ENCODE results near the gene VIM. TPM values are rescaled to one million over a fixed set of nuclear protein-coding genes. Genes with fewer than 3 reads are reported as not detected.

The VIM gene
- 7,646 and 7,733 TPM in 2 replicates for total RNA-seq (2014; rRNA removed; shearing (Covaris generic))

DNA sequence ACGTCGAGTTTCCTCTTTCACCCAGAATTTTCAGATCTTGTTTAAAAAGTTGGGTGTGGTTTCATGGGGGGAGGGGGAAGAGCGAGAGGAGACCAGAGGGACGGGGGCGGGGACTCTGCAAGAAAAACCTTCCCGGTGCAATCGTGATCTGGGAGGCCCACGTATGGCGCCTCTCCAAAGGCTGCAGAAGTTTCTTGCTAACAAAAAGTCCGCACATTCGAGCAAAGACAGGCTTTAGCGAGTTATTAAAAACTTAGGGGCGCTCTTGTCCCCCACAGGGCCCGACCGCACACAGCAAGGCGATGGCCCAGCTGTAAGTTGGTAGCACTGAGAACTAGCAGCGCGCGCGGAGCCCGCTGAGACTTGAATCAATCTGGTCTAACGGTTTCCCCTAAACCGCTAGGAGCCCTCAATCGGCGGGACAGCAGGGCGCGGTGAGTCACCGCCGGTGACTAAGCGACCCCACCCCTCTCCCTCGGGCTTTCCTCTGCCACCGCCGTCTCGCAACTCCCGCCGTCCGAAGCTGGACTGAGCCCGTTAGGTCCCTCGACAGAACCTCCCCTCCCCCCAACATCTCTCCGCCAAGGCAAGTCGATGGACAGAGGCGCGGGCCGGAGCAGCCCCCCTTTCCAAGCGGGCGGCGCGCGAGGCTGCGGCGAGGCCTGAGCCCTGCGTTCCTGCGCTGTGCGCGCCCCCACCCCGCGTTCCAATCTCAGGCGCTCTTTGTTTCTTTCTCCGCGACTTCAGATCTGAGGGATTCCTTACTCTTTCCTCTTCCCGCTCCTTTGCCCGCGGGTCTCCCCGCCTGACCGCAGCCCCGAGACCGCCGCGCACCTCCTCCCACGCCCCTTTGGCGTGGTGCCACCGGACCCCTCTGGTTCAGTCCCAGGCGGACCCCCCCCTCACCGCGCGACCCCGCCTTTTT, at the start of gene VIM:
VIM (plus strand) TSS at position 151 of the 925 bp plus-strand sequence. CDS start 1,182 bp downstream, outside the sequence.
- Histone ChIP-seq H3K27me3 (replicated peaks) (no peaks in the 10 kb centered on the region), H3K9me3 (replicated peaks) (0 out of 2 replicates have a peak, but pooled peaks cover 3% of the 10 kb centered on the region), H3K27ac (peak within 1 kb of the TSS; percentile 99), H3K36me3 (peaks cover 42% of the 10 kb centered on the region), H3K4me1 (replicated peaks) (peaks cover 37% of the 10 kb centered on the region), H3K4me3 (peak within 1 kb of the TSS; percentile 89)
- DNase-seq (ENCODE audit: low read depth in 1 of 2, low spot score in 2 of 2) = peak; percentile 100

DNA sequence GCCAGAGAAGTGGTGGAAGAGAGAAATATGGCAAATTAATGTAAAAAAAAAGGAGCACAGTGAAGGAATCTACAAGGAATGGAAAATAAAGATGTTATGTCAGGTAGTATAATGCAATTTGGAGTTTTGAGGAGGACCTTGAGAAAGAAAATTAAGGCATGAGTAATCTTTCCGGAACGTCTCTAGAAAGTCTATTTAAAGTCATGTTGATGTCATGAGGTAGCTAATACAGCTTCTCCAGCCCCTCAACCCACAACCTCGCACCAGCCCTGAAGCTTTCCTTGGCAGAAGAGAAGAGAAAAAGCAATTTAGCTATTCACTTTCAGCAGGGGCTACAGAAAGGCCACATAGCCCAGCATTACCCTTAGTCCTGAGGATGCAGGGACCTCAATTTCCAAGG, 49.0 kb upstream of the VIM start:
- H3K36me3 ChIP-seq = no peaks in the 10 kb centered on the region
- peak in 1 of 2 experiments; percentile 41 for DNase-seq (ENCODE audit: low read depth in 1 of 2, low spot score in 2 of 2)
- no peaks in the 10 kb centered on the region for H3K9me3 ChIP-seq (replicated peaks)
- peaks cover 22% of the 10 kb centered on the region for H3K4me1 ChIP-seq (replicated peaks)
- no peaks in the 10 kb centered on the region for H3K27me3 ChIP-seq (replicated peaks)
- H3K4me3 ChIP-seq = no peak overlapping the region
- no peak overlapping the region for H3K27ac ChIP-seq

GRCh38 chr10:17181110-17181509, 46.9 kb upstream of the VIM start:
- peaks cover 7% of the 10 kb centered on the region for H3K4me1 ChIP-seq (replicated peaks)
- no peak overlapping the region for H3K27ac ChIP-seq
- H3K27me3 ChIP-seq (replicated peaks) = no peaks in the 10 kb centered on the region
- DNase-seq (ENCODE audit: low read depth in 1 of 2, low spot score in 2 of 2) = no peak
- H3K4me3 ChIP-seq = no peak overlapping the region
- no peaks in the 10 kb centered on the region for H3K9me3 ChIP-seq (replicated peaks)
- H3K36me3 ChIP-seq = no peaks in the 10 kb centered on the region

GRCh38 chr10:17181751-17182150, 46.3 kb upstream of the VIM start:
- no peak overlapping the region for H3K27ac ChIP-seq
- H3K4me1 ChIP-seq (replicated peaks) = peaks cover 7% of the 10 kb centered on the region
- no peaks in the 10 kb centered on the region for H3K9me3 ChIP-seq (replicated peaks)
- H3K36me3 ChIP-seq = no peaks in the 10 kb centered on the region
- no peaks in the 10 kb centered on the region for H3K27me3 ChIP-seq (replicated peaks)
- DNase-seq (ENCODE audit: low read depth in 1 of 2, low spot score in 2 of 2) = no peak
- no peak overlapping the region for H3K4me3 ChIP-seq

GRCh38 chr10:17183110-17183509, 44.9 kb upstream of the VIM start:
- H3K4me3 ChIP-seq = no peak overlapping the region
- DNase-seq (ENCODE audit: low read depth in 1 of 2, low spot score in 2 of 2) = no peak
- no peaks in the 10 kb centered on the region for H3K9me3 ChIP-seq (replicated peaks)
- H3K27me3 ChIP-seq (replicated peaks) = no peaks in the 10 kb centered on the region
- H3K36me3 ChIP-seq = no peaks in the 10 kb centered on the region
- H3K4me1 ChIP-seq (replicated peaks) = peaks cover 7% of the 10 kb centered on the region
- H3K27ac ChIP-seq = no peak overlapping the region

- Histone ChIP-seq H3K4me3 (no peak overlapping the region), H3K27me3 (replicated peaks) (no peaks in the 10 kb centered on the region), H3K9me3 (replicated peaks) (no peaks in the 10 kb centered on the region), H3K4me1 (replicated peaks) (no peaks in the 10 kb centered on the region), H3K27ac (no peak overlapping the region), H3K36me3 (no peaks in the 10 kb centered on the region)
- DNase-seq (ENCODE audit: low read depth in 1 of 2, low spot score in 2 of 2) = no peak
These were observed 42.2 kb upstream of the VIM start for GRCh38 chr10:17185873-17186272.

- Histone ChIP-seq H3K4me1 (replicated peaks) (no peaks in the 10 kb centered on the region), H3K36me3 (no peaks in the 10 kb centered on the region), H3K27me3 (replicated peaks) (no peaks in the 10 kb centered on the region), H3K9me3 (replicated peaks) (no peaks in the 10 kb centered on the region), H3K4me3 (no peak overlapping the region), H3K27ac (no peak overlapping the region)
- DNase-seq (ENCODE audit: low read depth in 1 of 2, low spot score in 2 of 2) = no peak
These were observed 39.3 kb upstream of the VIM start for GRCh38 chr10:17188644-17189172.

GRCh38 chr10:17190602-17191001, 37.4 kb upstream of the VIM start:
- Histone ChIP-seq H3K27ac (no peak overlapping the region), H3K36me3 (0 out of 2 replicates have a peak, but pooled peaks cover 2% of the 10 kb centered on the region), H3K27me3 (replicated peaks) (no peaks in the 10 kb centered on the region), H3K4me3 (no peak overlapping the region), H3K9me3 (replicated peaks) (no peaks in the 10 kb centered on the region), H3K4me1 (replicated peaks) (peaks cover 8% of the 10 kb centered on the region)
- no peak for DNase-seq (ENCODE audit: low read depth in 1 of 2, low spot score in 2 of 2)

DNA sequence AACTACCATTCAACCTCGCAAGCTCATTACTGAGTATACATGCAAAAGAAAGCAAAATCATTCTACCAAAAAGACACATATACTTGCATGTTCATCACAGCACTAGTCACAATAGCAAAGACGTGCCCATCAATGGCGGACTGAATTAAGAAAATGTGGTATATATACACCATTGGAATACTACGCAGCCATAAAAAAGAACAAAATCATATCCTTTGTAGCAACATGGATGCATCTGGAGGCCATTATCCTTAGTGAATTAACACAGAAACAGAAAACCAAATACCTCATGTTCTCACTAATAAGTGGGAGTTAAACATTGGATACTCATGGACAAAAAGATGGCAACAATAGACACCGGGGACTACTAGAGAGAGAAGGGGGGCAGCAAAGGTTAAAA, 33.0 kb upstream of the VIM start:
- DNase-seq (ENCODE audit: low read depth in 1 of 2, low spot score in 2 of 2) = no peak
- H3K36me3 ChIP-seq = 0 out of 2 replicates have a peak, but pooled peaks cover 2% of the 10 kb centered on the region
- H3K4me3 ChIP-seq = no peak overlapping the region
- peaks cover 19% of the 10 kb centered on the region for H3K4me1 ChIP-seq (replicated peaks)
- no peak overlapping the region for H3K27ac ChIP-seq
- H3K9me3 ChIP-seq (replicated peaks) = no peaks in the 10 kb centered on the region
- no peaks in the 10 kb centered on the region for H3K27me3 ChIP-seq (replicated peaks)

- H3K27ac ChIP-seq = no peak overlapping the region
- no peak for DNase-seq (ENCODE audit: low read depth in 1 of 2, low spot score in 2 of 2)
These were observed 32.0 kb upstream of the VIM start for GRCh38 chr10:17196045-17196444.

DNA sequence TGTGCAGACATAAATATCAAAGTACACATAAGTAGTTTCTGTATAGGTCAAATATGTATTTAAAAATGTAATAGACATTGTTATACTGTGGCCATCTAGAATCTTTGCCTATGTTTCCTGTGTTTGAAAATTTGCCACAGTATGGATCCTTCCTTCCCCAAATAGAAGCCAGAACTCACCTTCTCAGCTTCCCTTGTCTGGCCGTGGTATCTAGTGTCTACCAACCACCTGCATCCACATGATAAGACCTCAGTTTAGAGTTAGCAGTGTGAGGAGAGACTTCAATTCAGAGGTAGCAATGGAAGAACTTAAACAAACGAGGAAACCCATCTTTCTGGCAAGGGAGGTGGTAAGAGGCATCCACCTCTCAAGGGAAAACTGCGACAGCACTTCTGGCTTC, 31.5 kb upstream of the VIM start:
- H3K27ac ChIP-seq = no peak overlapping the region
- H3K36me3 ChIP-seq = 0 out of 2 replicates have a peak, but pooled peaks cover 2% of the 10 kb centered on the region
- no peak overlapping the region for H3K4me3 ChIP-seq
- DNase-seq (ENCODE audit: low read depth in 1 of 2, low spot score in 2 of 2) = no peak
- no peaks in the 10 kb centered on the region for H3K27me3 ChIP-seq (replicated peaks)
- peaks cover 20% of the 10 kb centered on the region for H3K4me1 ChIP-seq (replicated peaks)
- H3K9me3 ChIP-seq (replicated peaks) = no peaks in the 10 kb centered on the region

More at GRCh38 chr10:17196045-17196444, 32.0 kb upstream of the VIM start:
- H3K27me3 ChIP-seq (replicated peaks) = no peaks in the 10 kb centered on the region
- no peaks in the 10 kb centered on the region for H3K9me3 ChIP-seq (replicated peaks)
- H3K4me3 ChIP-seq = no peak overlapping the region
- 0 out of 2 replicates have a peak, but pooled peaks cover 2% of the 10 kb centered on the region for H3K36me3 ChIP-seq
- peaks cover 19% of the 10 kb centered on the region for H3K4me1 ChIP-seq (replicated peaks)

GRCh38 chr10:17199351-17199804, 28.7 kb upstream of the VIM start:
- Histone ChIP-seq H3K4me3 (peak overlapping the region; percentile 0; the same call in 1 of the 2 replicates), H3K4me1 (replicated peaks) (peaks cover 20% of the 10 kb centered on the region), H3K27ac (peak overlapping the region; percentile 92), H3K9me3 (replicated peaks) (no peaks in the 10 kb centered on the region), H3K36me3 (0 out of 2 replicates have a peak, but pooled peaks cover 2% of the 10 kb centered on the region), H3K27me3 (replicated peaks) (no peaks in the 10 kb centered on the region)
- peak in 1 of 2 experiments; percentile 39 for DNase-seq (ENCODE audit: low read depth in 1 of 2, low spot score in 2 of 2)

GRCh38 chr10:17200001-17200911, 27.8 kb upstream of the VIM start:
- peaks cover 18% of the 10 kb centered on the region for H3K4me1 ChIP-seq (replicated peaks)
- H3K27me3 ChIP-seq (replicated peaks) = no peaks in the 10 kb centered on the region
- H3K27ac ChIP-seq = peak overlapping the region; percentile 92
- no peaks in the 10 kb centered on the region for H3K36me3 ChIP-seq
- H3K4me3 ChIP-seq = peak overlapping the region; percentile 57
- H3K9me3 ChIP-seq (replicated peaks) = no peaks in the 10 kb centered on the region
- DNase-seq (ENCODE audit: low read depth in 1 of 2, low spot score in 2 of 2) = peak in 1 of 2 experiments; percentile 29

Measured in SJSA1 (cell line).